Cortex of kidney (tissue), 1 donor: ENCODE measurements around the gene VAV2.

ENCODE experiments used
- DNase-seq: peaks from one replicate; lab custom pipeline; 2025; lab: John Stamatoyannopoulos, UW

VAV2 gene

GRCh38 chr9:133891741-133892140 is 100.4 kb downstream of the VAV2 start:
- DNase-seq = no peak

GRCh38 chr9:133890583-133890982 is 101.5 kb downstream of the VAV2 start:
- no peak for DNase-seq

GRCh38 chr9:133889584-133890301 is 102.4 kb downstream of the VAV2 start:
- DNase-seq = no peak

- no peak for DNase-seq
Observed at GRCh38 chr9:133888809-133889491, 103.2 kb downstream of the VAV2 start.

GRCh38 chr9:133888048-133888808 is 103.9 kb downstream of the VAV2 start:
- DNase-seq = no peak

GRCh38 chr9:133887540-133888047 is 104.5 kb downstream of the VAV2 start:
- no peak for DNase-seq

- no peak for DNase-seq
Observed at GRCh38 chr9:133886563-133887501, 105.3 kb downstream of the VAV2 start.

GRCh38 chr9:133884907-133885744 is 107.0 kb downstream of the VAV2 start:
- no peak for DNase-seq

- DNase-seq = no peak
Observed at GRCh38 chr9:133882849-133883755, 109.0 kb downstream of the VAV2 start.

- DNase-seq = no peak
Observed at GRCh38 chr9:133881671-133882381, 110.3 kb downstream of the VAV2 start.

- DNase-seq = no peak
Observed at GRCh38 chr9:133880851-133881661, 111.1 kb downstream of the VAV2 start.

GRCh38 chr9:133880136-133880535 is 112.0 kb downstream of the VAV2 start:
- no peak for DNase-seq

- DNase-seq = no peak
Observed at GRCh38 chr9:133879615-133880014, 112.5 kb downstream of the VAV2 start.

GRCh38 chr9:133878402-133878801 is 113.7 kb downstream of the VAV2 start:
- DNase-seq = no peak

GRCh38 chr9:133877967-133878366 is 114.2 kb downstream of the VAV2 start:
- DNase-seq = no peak

- no peak for DNase-seq
Observed at GRCh38 chr9:133877327-133877726, 114.8 kb downstream of the VAV2 start.

- DNase-seq = no peak
Observed at GRCh38 chr9:133876836-133877235, 115.3 kb downstream of the VAV2 start.

- no peak for DNase-seq
Observed at GRCh38 chr9:133876144-133876543, 116.0 kb downstream of the VAV2 start.
